HG02588 (cell line): Measurements from ENCODE around the gene TFAP2A.

Source experiments
- ATAC-seq: cut with Tn5 transposase; IDR thresholded peaks from one replicate; pipeline ENCODE4 v1.9.1; 2021; ENCODE audit warnings: mild to moderate bottlenecking, moderate library complexity; ENCODE audit not compliant: unreplicated experiment

TFAP2A gene

DNA sequence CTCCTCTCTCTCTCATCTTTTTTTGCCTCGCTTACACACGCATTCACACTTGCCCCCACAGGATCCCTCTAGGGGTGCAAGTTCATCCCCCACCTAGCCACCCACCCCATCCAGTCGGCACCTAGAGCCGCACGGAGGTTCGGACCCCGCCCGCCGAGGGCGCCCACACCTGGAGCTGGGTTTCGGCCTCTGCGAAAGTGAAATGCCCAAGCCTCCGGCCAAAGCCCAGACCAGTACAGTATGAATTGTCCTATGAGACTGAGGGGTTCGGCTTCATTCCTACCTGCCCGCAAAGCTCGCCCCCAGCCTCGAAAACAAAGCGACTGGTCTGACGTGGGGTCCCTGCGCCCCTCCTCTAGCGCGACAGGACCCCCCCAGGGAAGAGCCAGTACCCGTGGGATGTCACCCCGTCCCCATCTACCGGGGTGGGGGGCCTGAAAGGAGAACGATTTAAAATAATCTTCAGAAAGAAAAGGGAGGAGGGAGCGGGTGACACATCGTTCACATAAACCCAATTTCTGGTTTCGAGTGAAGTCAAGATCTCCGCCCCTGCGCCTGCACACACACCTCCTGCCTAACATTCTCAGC is 1.5 kb downstream of the TFAP2A start:
- ATAC-seq: peak; percentile 25

DNA sequence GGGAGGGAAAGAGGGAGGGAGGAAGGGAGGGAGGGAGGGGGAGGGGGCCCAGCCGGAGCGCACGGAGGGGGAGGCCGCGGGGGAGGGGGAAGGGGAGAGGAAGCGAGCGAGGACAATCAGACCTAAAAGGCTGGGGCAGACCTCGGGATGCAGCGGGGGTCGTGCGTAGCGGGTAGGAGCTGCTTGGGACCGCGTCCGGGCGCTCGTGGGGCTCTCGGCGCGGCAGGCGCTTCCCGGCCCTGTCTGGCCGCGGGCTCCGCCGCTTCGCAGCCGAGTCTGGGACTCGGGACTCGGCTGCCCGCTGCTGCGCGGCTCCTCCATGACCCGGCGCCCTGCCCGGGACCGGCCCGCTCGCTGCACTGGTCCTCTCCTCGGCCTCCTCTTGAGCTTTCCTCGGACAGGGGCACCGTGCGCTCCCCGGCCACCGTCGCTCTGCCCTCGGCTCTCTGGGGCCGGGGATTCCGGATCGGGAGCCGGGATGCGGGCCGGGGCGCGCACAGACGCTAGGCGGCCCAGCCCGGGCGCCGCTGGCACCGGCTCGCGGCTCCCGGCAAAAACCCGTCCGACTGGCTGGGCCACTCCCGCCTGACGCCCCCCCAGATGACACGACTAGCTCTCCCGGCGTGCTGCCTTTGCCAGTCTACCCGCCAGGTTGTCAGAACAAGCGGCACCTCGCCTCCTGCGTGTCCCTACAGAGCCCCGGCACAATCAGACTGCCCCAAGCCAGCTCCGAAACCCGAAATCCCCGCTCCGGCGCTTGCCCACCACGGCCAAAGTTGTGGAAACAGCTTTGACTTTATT is 2.2 kb downstream of the TFAP2A start:
- peak; percentile 32 for ATAC-seq

DNA sequence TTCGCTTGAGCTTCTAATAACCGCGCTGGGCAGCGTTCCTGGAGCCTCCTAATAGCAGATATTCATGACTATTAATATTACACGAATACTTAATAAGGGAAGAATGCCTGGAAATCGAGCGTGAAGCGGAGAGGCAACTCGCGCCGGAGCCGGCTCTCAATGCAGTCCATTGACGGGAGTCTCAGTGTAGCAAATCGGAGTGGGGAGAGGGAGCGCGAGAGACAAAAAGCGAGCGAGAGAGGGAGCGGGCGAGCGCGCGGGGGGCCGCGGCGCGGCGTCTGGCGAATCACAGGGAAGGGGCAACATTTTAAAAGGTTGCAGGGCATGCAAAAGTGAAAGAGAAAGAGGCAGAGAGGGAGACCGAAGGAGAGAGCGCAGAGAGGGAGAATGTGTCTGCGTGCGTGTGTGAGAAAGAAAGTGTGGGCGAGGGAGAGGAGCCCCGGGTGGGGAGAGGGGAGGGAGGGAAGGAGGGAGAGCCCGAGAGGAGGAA is 2.9 kb downstream of the TFAP2A start:
- ATAC-seq: peak; percentile 55

DNA sequence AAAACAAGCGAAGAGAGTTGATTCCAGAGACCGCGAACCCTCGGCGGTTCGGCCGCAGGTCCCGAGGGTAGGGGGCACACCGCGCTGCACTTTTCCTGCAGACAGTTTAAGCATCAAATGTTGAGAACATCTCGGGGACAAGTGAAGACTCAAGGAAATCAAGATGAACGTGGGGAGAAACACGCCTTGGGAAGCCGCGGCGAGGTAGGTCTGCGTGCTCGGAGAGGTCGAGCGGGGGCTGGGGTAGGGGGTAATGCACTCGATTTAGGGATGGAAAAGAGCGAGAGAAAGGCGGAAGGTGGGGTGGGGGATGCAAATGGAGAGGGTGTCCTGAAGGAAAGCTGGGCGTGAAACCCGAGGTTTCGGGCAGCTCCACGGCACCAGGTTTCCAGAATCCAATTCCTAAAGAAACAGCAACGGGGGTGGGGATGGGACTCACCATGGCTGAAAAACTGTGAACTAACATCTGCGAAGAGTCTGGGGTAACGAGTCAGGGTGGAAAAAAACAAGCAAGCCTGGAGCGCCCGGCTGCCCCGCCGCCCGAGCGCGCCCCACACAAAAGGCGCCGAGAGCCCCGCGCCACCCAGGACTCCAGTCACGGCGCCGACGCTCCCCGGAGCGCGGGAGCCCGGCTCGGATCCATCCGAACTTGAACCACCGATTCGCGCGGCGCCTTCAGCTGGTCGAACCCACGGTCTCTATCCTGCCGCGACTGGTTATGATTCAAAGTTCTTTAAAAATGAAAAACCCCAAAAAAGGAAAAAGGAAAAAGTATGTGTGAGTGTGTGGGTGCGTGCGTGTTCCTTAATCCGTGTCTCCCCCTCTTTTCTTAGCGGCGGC is 3.5 kb downstream of the TFAP2A start:
- no peak for ATAC-seq

DNA sequence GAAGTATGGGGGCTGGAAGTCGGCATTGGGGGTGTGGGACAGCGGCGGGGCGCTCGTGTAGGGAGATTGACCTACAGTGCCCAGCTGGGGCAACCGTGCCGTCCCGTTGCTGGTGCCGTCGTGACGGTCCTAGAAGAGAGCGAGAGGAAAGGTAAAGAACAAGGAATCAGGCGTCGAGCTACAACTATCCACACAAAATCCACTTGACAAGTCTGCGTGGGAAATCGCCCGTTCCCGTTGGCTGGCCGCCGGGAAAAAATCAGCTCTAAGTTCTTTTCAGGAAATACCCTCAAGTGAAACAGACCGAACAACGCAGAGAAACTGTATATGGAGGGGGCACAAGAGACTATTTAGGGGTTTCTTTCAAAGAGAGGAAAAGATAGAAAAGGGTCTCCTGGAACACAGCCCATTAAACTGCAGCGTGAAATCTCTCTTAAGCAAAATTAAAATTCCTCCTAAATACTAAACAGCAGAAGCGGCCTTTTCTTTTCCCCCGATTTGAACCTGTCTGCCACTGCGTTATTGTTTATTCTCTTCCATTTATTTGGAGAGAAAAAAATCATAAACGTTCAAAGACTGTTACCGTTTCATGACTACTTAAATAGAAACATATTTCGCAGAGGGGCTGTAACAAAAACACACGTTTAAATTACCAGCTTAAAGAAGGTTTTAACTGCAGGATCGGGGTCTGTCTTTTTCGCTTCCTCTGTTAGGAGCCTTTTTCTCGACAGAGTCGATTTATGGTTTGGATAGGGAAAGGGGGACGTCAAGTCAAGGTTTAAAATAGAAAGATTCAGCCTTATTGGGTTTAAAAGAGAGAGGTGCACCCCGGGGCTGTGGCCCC is 4.4 kb downstream of the TFAP2A start:
- no peak for ATAC-seq

DNA sequence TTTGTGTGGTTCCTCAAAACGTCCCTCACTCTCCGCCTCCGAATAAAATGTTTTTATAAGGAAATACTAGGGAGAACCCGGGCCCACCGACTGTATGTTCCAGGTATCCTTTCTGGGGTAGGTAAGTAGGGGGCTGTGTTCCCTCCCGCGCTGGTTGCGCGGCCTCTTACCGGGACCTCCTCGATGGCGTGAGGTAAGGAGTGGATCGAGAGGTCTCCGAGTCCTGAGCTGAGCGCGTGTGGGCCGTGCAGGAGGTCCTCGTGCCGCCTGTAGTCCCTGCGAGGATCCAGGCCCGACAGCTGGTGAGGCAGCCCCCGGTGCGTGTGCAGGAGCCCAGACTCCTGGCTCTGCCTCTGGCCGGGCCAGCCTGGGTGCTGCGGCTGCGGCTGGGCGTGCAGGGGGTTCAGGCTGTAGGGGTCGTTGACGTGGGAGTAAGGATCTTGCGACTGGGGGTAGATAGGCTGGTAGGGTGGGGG is 5.1 kb downstream of the TFAP2A start:
- ATAC-seq: no peak

DNA sequence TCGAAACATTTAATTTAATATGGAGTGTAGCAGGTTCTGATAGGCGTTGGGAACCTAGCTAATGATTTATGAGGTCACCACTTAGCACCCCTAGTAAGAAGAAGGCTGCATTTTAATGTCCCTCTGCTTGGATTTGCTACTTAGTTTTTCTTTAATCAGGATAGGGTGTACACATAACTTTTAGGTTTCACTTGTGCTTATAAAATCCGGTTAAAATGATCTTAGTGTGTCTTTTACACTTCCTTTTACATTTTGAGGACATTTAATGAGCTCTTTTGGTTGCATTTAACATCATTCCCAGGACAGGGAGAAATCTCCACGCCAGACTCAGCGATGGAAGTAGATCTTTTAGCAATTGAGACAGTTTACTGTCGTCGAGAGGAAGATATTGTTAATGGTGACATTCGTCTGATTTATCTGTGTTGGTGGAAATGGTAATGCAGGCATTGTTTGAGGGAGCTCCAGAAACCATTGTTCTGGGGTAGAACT is 5.6 kb downstream of the TFAP2A start:
- no peak for ATAC-seq

DNA sequence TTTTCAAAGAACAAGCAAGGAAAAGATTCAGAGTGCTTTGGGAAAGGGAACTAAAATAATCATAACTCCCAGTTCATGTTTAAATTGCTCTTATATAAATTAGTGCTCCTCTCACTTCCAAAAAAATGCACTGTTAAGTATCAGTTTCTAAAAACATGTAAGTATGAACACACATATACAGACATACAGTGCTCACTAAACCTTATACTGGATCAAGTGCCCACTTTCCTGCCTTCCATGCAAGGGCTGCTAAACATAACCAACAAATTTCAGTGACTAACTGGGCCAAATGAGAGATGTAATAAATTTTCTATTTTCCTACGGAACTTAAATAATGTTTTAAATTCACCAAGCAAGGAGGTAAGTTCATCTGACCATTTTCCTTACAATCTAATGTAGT is 6.4 kb downstream of the TFAP2A start:
- no peak for ATAC-seq

DNA sequence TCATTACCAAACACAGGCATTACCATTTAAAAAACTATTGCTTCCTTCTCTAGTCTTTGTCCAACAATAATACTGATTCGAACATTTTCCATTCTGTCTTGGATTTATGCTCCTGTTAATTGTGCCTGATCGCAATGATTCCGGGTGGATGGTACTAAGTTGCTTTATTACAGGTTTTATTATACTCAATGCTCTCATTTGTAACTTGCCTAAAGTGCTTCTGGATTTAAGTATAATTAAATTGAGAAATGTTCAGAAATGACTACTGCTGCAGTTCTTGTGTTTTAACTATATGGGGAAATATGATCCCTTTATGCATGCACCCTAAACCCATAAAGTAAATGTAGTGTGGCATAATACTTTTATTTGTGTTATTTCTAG is 7.2 kb downstream of the TFAP2A start:
- no peak for ATAC-seq

DNA sequence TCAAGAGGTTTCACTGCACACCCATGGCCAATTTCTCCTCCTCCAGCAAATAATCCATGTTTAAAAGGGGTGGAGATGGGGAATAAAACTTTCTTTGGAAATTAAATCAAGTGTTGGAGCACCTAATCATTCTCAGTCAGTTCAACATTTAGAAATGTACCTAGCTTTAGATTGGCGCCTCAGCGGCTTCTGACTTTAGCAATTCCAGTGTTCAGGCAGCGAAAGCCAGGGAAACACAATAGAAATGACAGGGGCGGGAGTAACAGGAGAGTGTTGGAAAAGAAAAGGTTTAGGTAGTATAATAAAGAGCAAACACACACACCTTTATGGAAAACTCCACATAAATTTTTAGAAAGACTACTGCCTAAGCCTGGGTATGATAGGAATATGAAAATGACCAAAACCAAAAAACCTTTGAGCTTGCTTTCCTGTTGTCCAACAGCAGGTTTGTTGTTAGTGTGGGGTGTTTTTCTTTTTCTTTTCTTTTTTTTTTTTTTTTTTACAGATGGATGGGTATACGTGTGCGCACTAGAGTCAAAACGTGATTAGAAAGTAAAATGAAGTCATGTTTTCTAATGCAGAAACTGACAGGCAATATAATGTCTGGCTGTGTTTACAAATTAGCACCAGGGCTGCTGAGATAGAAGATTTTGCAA is 7.7 kb downstream of the TFAP2A start:
- ATAC-seq: no peak

DNA sequence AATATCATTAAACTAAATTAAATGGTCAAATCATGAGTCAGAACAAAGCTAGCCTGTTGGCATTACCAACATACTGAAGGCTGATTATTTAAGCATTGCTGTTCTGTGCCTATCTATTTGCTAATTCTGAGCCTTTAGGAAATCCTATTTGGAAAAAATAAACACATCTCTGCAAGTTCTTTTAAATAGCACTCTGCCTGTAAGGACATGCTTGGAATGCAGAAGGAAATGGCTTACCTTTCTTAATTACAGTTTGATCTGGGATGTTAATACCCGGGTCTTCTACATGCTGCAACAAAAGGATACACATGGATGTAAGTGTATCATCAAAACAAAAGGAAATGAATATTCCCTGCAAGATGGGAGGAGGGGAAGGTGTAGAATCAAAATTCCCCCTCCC is 8.3 kb downstream of the TFAP2A start:
- no peak for ATAC-seq

DNA sequence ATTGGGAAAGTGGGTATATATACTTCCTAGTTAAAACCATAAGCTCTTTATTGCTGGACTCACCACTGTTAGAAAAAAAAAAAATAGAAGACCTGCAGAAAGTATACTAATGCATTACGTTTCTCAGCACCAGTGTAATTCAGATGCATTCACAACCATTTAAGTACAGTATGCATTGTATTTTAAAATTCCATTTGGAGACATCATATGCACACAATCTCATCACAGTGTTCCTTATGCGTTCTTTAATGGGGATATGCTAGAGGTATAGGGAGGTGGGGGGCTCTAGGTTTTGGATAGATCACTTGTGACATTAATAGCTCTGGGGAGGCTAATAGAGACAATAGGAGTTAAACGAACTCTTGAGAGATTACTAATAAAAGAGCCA is 9.4 kb downstream of the TFAP2A start:
- ATAC-seq: no peak

DNA sequence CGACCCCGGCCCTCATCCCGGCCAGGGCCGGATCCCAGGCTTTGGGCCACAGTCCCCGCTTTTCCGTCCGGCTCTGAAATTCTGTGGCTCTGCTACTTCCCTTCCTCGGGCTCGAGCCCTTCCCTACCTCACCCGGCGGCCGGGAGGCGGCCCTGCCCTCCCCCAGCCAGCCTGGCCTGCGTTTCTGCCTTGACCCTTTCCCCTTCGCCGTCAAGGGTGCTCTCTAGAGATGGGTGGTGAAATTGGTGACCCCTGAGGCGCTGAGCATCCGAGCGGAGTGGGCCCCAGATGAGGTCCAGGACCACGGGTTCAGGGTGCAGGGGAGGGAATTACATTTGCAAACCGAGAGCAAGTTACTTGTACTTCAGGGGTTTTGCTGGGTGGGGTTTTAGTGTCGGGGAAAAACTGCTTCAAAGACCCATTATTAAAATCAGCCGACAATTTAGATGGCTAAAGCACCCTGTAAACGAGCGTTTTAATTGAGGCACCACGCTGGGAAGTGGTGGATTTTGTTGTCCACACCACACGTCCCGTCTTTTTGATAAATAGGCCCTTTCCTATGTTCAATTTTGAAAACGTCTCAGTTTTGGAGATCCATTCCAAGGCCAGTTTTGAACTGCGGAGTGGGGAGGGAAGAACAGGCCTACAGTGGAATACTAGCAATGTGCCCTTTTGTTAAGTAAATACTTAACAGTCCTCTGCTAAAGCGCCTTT is 9.9 kb downstream of the TFAP2A start:
- peak; percentile 2 for ATAC-seq

DNA sequence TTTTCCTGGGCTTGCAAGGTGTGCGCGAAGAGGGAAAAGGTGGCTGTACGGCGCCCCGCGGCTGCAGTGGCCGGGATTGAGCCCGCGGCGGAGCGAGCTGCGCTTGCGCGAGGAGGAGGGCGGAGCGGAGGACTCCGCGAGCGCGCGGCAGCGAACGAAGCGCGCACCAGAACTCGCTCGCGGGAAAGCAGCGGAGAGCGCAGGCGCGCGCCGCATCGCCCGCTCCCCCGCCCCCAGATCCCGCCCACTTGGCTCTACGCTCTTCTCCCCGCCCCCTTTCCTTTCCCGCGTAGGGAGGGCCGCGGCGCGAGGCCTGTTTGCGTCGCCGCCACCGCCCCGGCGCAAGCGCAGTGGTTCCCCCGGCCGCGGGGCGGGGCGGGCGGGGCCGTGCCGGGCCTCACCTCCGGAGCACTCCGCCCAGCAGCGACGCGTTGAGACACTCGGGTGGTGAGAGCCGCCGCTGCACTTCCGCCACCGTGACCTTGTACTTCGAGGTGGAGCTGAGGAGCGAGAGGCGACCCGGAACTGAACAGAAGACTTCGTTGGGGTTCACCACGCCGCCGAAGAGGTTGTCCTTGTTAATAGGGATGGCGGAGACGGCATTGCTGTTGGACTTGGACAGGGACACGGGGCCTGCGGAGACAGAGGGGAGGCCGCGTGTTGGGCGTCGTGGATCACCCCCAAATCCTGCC is 10.6 kb downstream of the TFAP2A start:
- ATAC-seq: peak; percentile 97

DNA sequence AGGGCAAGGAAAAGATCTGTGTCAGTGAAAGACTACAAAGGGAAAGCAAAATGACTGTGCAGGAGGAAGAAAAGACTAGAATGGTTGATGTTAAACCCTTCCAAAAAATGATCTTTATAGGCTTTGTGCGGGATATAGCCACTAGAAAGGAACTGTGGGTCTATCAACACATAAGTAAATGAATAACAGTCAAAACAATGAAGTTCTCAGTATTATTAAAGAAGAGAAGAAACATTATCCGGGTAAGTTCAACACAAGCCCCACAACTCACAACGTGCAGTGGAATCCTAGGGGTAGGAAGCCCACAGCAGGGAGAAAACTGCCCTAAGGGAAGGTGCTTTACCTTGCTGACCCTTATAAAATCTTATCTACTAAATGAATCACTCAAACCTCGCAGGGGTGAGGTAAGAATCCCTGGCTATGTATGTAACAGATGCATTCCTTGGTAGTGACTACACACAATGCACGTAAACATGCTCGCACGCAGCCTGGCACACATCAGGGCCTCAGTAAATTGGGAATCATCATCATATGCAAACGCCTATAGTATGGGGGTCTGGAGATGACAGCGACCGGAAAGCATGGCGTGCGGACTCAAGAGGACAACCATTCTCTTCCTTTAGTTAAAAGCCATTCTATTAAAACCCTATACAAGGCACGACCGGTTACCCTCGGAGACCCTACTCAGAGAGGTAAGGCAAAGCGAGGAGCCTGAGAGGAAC is 11.3 kb downstream of the TFAP2A start:
- ATAC-seq: peak; percentile 22

DNA sequence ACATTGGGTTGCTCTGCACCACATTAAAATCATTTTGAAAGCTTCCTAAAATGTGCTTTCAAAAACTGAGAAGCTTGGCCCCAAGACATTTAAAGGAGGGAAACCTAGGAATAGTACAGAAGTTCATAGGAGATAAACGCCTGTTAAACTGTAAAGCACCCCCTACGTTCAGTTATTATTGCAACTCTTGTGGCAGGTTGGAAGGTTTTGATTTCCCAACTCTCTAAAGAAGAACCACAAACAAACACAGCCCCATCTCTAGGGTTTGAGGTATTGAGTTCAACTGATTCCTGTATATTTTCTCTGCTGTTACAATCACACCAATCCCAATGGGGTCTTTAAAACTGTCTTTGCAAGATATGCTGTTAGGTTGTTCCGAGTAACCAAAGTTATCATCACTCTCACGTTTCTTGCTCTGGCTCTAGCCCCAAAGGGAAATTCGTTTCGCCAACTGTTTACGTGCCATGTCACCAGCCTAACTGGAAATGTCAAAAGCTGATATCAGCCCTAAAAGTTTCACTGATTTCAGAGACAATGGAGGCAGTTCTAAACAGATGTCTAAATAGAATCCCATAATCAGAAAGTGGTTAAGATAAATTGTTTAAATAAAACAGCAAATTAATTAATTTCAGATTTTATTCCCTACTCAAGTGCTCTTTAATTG is 12.1 kb downstream of the TFAP2A start:
- ATAC-seq: no peak

DNA sequence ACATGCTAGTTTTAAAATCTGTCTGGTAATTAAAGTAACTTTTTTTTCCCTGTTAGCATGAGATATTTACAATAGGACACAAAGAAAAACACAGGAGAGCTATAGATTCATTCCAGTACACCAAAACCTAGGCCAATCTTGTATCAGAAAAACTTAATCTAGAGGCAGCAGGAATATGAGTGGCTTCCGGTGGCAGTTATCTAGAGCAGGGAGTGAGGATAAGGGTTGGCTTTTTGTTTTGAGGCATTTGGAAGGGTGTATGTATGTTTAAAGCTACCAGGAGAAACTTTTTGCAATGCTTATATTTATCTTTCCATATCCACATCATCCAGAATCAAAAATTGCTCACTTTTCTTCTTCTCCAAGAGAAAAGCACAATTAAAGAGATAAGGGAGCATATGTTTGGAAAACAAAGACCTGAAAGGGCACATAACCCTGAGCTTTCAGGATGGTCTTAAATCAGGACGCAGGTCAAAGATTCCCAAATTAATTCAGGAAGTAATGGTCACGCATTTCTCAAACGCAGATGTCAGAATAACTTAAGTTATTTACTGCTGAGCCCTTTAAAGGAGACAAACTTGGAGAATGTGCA is 13.1 kb downstream of the TFAP2A start:
- ATAC-seq: no peak
